ENCODE results near the gene ZBTB37.

GRCh38 chr1:173824315-173825081, 43.7 kb upstream of the ZBTB37 start, which contains the start of the genes CENPL and DARS2:
- TF ChIP-seq CTCF (IDR thresholded peaks at IDR 0.05) (peak in 2 of 6 experiments; percentile 9), POLR2A (IDR thresholded peaks at IDR 0.05) (peak in 3 of 4 donors; percentile 38 to 50 (median 48))

All from esophagus squamous epithelium (tissue), 4 donors.